B cell (primary cell): ENCODE measurements around the gene DRC1. TPM values are rescaled to one million over a fixed set of nuclear protein-coding genes. Genes with fewer than 3 reads are reported as not detected.

Source experiments
- ATAC-seq: fragments of 200-7000 bp; cut with Tn5 transposase; one replicate; pipeline ENCODE4 v1.10.0; 2021; ENCODE audit warnings: low read depth, mild to moderate bottlenecking, moderate number of reproducible peaks, moderate library complexity
- CTCF ChIA-PET: fragments of 350-600 bp; sonication (Branson Sonifier 250); formaldehyde crosslinking; loops from one replicate; lab custom pipeline; 2021; ENCODE audit warnings: antibody characterized with exemption, inconsistent platforms; lab: Charles Lee
- POLR2A ChIA-PET: fragments of 350-600 bp; sonication (Branson Sonifier 250); formaldehyde crosslinking; loops from one replicate; lab custom pipeline; 2021; ENCODE audit warnings: antibody characterized with exemption; lab: Charles Lee
- DNase-seq: peaks from one replicate; pipeline ENCODE4 v3.0.0; 2013
- H2AFZ ChIP-seq: 2 replicates; pipeline ENCODE4 v1.6.1; 2012; ENCODE audit warnings: mild to moderate bottlenecking, low read depth, low read length; ENCODE audit not compliant: insufficient read depth, poor library complexity, severe bottlenecking
- H3K27ac ChIP-seq, 2 donors: 1 replicate in 1 of 2; 2 replicates in 1 of 2; pipeline ENCODE4 v1.5.1; 2012 to 2013; ENCODE audit warnings: low read length in 2 of 2, mild to moderate bottlenecking in 2 of 2, moderate library complexity in 1 of 2
- H3K27me3 ChIP-seq, 4 experiments: fragments of 200-600 bp in 1 of 4; sonication (generic) in 1 of 4; replicated peaks in 1 of 4; 1 replicate in 2 of 4; 2 replicates in 2 of 4; pipeline versions ENCODE4 v1.6.1 to v1.7.0; 2013 to 2016; ENCODE audit warnings: low read length in 3 of 4, mild to moderate bottlenecking in 2 of 4, mixed read lengths in 1 of 4, moderate library complexity in 1 of 4; ENCODE audit not compliant: insufficient read depth in 4 of 4, control insufficient read depth in 3 of 4; ENCODE audit errors: control extremely low read depth in 1 of 4
- H3K36me3 ChIP-seq, 2 experiments: replicated peaks in 1 of 2; 1 replicate in 1 of 2; 2 replicates in 1 of 2; pipeline versions ENCODE4 v1.6.1 to v1.7.1; 2013; ENCODE audit warnings: low read length in 1 of 2; ENCODE audit not compliant: insufficient read depth in 2 of 2, control insufficient read depth in 1 of 2; ENCODE audit errors: control extremely low read depth in 1 of 2, extremely low read depth in 1 of 2
- H3K4me1 ChIP-seq, 2 donors: fragments of 200-600 bp in 1 of 2; sonication (generic) in 1 of 2; 1 replicate in 1 of 2; 2 replicates in 1 of 2; pipeline versions ENCODE4 v1.5.1 to v1.6.1; 2013 to 2017; ENCODE audit warnings: low read length in 2 of 2; ENCODE audit not compliant: control insufficient read depth in 2 of 2, insufficient read depth in 2 of 2
- H3K4me2 ChIP-seq: replicated peaks from 2 replicates; pipeline ENCODE3; 2012; ENCODE audit warnings: mild to moderate bottlenecking, low read depth, low read length; ENCODE audit not compliant: poor library complexity, severe bottlenecking
- H3K4me3 ChIP-seq, 5 experiments: fragments of 200-600 bp in 1 of 5; sonication (generic) in 1 of 5; 1 replicate in 3 of 5; 2 replicates in 2 of 5; pipeline versions ENCODE4 v1.5.1 to v1.7.0; 2011 to 2016; ENCODE audit warnings: low read length in 4 of 5, mild to moderate bottlenecking in 4 of 5, low read depth in 2 of 5, control low read depth in 1 of 5, moderate library complexity in 1 of 5; ENCODE audit not compliant: insufficient read depth in 1 of 5; ENCODE audit errors: control extremely low read depth in 1 of 5, extremely low read depth in 1 of 5
- H3K79me2 ChIP-seq: fragments of 200-600 bp; sonication (generic); one replicate; pipeline ENCODE4 v1.6.0; 2016; ENCODE audit warnings: low read length; ENCODE audit not compliant: control insufficient read depth, insufficient read depth
- H3K9ac ChIP-seq: fragments of 200-600 bp; sonication (generic); 2 replicates; pipeline ENCODE4 v1.6.1; 2017; ENCODE audit warnings: mild to moderate bottlenecking, low read length, moderate library complexity
- H3K9me3 ChIP-seq, 3 donors: one replicate each; pipeline versions ENCODE4 v1.6.1 to v1.7.1; 2013; ENCODE audit warnings: low read length in 2 of 3; ENCODE audit not compliant: control insufficient read depth in 2 of 3, insufficient read depth in 1 of 3; ENCODE audit errors: control extremely low read depth in 1 of 3
- H4K20me1 ChIP-seq: 2 replicates; pipeline ENCODE4 v1.6.0; 2012; ENCODE audit warnings: mild to moderate bottlenecking, low read length; ENCODE audit not compliant: insufficient read depth, control insufficient read depth, poor library complexity, severe bottlenecking
- H3K27ac Mint-ChIP-seq: one replicate; pipeline ENCODE4 v1.8.0; 2021; ENCODE audit warnings: mixed read lengths
- H3K27me3 Mint-ChIP-seq: one replicate; pipeline ENCODE4 v1.8.0; 2021; ENCODE audit warnings: mixed read lengths
- H3K4me1 Mint-ChIP-seq: one replicate; pipeline ENCODE4 v1.8.0; 2021; ENCODE audit warnings: mixed read lengths
- H3K4me3 Mint-ChIP-seq: one replicate; pipeline ENCODE4 v1.8.0; 2021; ENCODE audit warnings: mixed read lengths
- H3K9me3 Mint-ChIP-seq: one replicate; pipeline ENCODE4 v1.8.0; 2022; ENCODE audit warnings: mixed read lengths; ENCODE audit not compliant: insufficient read depth
- EZH2 ChIP-seq: IDR thresholded peaks from 2 replicates; pipeline ENCODE4 v1.6.1; 2012; ENCODE audit warnings: borderline replicate concordance, low read depth, mild to moderate bottlenecking, moderate library complexity, low read length; ENCODE audit not compliant: insufficient read depth, poor library complexity, severe bottlenecking
- WGBS: methylation state at CpG from one replicate; pipeline ENCODE4 v1.1.5; 2013; ENCODE audit warnings: missing lambda C conversion rate; ENCODE audit not compliant: insufficient coverage; 5-methylcytosine and 5-hydroxymethylcytosine counted together
- intact Hi-C: fragments of 100-400 bp; cut with micrococcal nuclease; formaldehyde crosslinking; loops from one replicate; pipeline ENCODE4 v1.10.0; 2022
- polyA plus RNA-seq: library from polyadenylated mRNA; depleted of rRNA; stranded (reverse); fragments of >200 nt; gene quantifications from 2 replicates; pipeline ENCODE4 v1.2.3, GENCODE V29; 2012
- total RNA-seq, 2 donors: library from RNA; stranded (reverse); fragments of 120-200 nt in 1 of 2; gene quantifications; 1 replicate in 1 of 2; 2 replicates in 1 of 2; pipeline versions ENCODE4 v1.2.3 to v1.2.4, GENCODE V29; 2013 to 2022
- TF ChIP-seq, protein P1 (sequence below): fragments of 200-600 bp; IDR thresholded peaks from one replicate; pipeline ENCODE4 v1.8.0; 2022; ENCODE audit warnings: antibody characterized with exemption, mild to moderate bottlenecking

DRC1 gene
- total and polyA plus RNA-seq, 2 donors (not counting 1 experiment from before 2014, with no cell fraction given), result not detected

DNA sequence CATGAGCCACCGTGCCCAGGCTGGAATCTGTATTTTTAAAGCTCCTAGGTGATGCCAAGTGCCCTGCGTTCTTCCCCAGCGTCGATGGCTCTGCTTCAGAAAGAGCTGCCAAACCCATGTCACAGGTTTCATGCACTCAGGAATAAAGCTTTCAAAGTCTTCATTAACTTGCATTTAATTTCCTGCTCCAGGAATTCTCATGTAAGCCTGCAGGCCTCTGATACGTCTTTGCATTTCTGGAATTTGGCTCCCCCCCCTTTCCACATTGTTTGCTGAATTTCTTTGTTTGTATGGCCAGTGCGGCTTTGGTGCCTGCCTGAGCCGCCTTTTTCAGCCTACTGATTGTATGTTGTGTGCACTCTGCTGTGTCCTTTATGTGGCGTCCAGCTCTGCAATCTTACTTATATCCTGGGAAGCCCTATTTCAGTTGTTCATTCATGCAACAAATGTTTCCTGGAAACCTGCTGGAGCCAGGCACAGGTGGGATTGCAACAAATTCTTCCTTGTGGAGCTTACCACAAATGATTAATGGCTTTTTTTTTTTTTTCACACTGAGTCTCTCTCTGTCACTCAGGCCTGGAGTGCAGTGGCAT, 94.1 kb downstream of the DRC1 start:
- H3K27me3 Mint-ChIP-seq, result peaks cover 18% of the 10 kb centered on the region
- Histone ChIP-seq H3K36me3 (no peaks in the 10 kb centered on the region), H3K4me1 (no peaks in the 10 kb centered on the region), H3K27ac (no peak overlapping the region), H3K4me3 (no peak overlapping the region), H3K79me2 (no peaks in the 10 kb centered on the region), H2AFZ (no peak overlapping the region), H3K9ac (no peak overlapping the region), H3K27me3 (peaks cover 0 to 3% (median 0%) of the 10 kb centered on the region in 4 experiments), H4K20me1 (no peaks in the 10 kb centered on the region), H3K9me3 (no peaks in the 10 kb centered on the region), H3K4me2 (no peak overlapping the region)
- CTCF ChIA-PET, result no interaction called here
- intact Hi-C loops, result no loop called here
- no peak for DNase-seq
- H3K4me3 Mint-ChIP-seq, result no peak overlapping the region
- WGBS, result 84% methylated on average over 6 of the region's 8 CpGs
- no peak for ATAC-seq
- POLR2A ChIA-PET, result no interaction called here
- H3K27ac Mint-ChIP-seq, result no peak overlapping the region
- peaks cover 2% of the 10 kb centered on the region for H3K4me1 Mint-ChIP-seq
- TF ChIP-seq, protein P1, sequence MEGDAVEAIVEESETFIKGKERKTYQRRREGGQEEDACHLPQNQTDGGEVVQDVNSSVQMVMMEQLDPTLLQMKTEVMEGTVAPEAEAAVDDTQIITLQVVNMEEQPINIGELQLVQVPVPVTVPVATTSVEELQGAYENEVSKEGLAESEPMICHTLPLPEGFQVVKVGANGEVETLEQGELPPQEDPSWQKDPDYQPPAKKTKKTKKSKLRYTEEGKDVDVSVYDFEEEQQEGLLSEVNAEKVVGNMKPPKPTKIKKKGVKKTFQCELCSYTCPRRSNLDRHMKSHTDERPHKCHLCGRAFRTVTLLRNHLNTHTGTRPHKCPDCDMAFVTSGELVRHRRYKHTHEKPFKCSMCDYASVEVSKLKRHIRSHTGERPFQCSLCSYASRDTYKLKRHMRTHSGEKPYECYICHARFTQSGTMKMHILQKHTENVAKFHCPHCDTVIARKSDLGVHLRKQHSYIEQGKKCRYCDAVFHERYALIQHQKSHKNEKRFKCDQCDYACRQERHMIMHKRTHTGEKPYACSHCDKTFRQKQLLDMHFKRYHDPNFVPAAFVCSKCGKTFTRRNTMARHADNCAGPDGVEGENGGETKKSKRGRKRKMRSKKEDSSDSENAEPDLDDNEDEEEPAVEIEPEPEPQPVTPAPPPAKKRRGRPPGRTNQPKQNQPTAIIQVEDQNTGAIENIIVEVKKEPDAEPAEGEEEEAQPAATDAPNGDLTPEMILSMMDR, result no peak
- TF ChIP-seq EZH2, result no peak
- H3K9me3 Mint-ChIP-seq, result no peaks in the 10 kb centered on the region

DNA sequence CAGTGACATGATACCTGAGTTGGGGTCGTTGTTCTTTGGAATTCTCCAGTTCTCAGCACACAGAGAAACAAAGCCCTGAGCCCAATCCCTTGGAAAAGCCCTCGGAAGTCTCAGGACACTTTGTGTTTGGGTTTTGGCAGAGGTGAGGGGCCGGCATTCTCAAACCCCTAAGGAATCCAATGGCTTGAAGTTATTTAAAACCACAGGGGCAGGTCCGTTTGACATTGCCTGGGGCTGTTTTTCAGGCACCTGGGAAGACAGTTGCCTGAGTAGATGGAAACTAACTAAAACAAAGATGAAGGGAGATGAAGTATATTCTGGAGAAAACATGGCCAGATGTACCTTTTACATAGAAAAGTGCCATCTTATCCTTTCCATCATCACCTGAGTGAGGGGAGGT, 98.7 kb downstream of the DRC1 start:
- 79% methylated on average over 3 of the region's 4 CpGs for WGBS
- Histone ChIP-seq H3K4me3 (no peak overlapping the region), H4K20me1 (no peaks in the 10 kb centered on the region), H3K27me3 (peaks cover 0 to 24% (median 3%) of the 10 kb centered on the region in 4 experiments), H3K9ac (no peak overlapping the region), H3K4me2 (no peak overlapping the region), H2AFZ (no peak overlapping the region), H3K27ac (no peak overlapping the region), H3K9me3 (no peaks in the 10 kb centered on the region), H3K79me2 (no peaks in the 10 kb centered on the region), H3K4me1 (peaks cover 10 to 12% of the 10 kb centered on the region in 2 donors), H3K36me3 (no peaks in the 10 kb centered on the region)
- ChIA-PET POLR2A (no interaction called here), CTCF (no interaction called here)
- Mint-ChIP-seq H3K4me3 (no peak overlapping the region), H3K27ac (no peak overlapping the region), H3K9me3 (no peaks in the 10 kb centered on the region), H3K27me3 (peaks cover 49% of the 10 kb centered on the region), H3K4me1 (peaks cover 8% of the 10 kb centered on the region)
- TF ChIP-seq, protein P1, result no peak
- no peak for TF ChIP-seq EZH2
- intact Hi-C loops, result no loop called here
- ATAC-seq (no peak), DNase-seq (no peak)
